GM12891 (cell line): Measurements from ENCODE around the gene HHAT.

Experiments
- PAX5 ChIP-seq: IDR thresholded peaks from 2 replicates; pipeline ENCODE4 v1.6.1; 2011; ENCODE audit warnings: low read length, moderate library complexity, mild to moderate bottlenecking; ENCODE audit not compliant: insufficient read depth, severe bottlenecking
- POLR2A ChIP-seq: IDR thresholded peaks from 2 replicates; pipeline ENCODE4 v1.6.1; 2011; ENCODE audit warnings: low read depth, low read length, control low read depth
- POLR2AphosphoS5 ChIP-seq: IDR thresholded peaks from 2 replicates; pipeline ENCODE4 v1.6.1; 2011; ENCODE audit warnings: low read depth, low read length, control low read depth
- POU2F2 ChIP-seq: IDR thresholded peaks from 2 replicates; pipeline ENCODE4 v1.6.1; 2011; ENCODE audit warnings: low read depth, mild to moderate bottlenecking, control low read depth, low read length, moderate library complexity
- SPI1 ChIP-seq: IDR thresholded peaks from 2 replicates; pipeline ENCODE4 v1.6.1; 2011; ENCODE audit warnings: low read depth, low read length, control low read depth
- TAF1 ChIP-seq: IDR thresholded peaks from 2 replicates; pipeline ENCODE4 v1.6.1; 2011; ENCODE audit warnings: low read depth, low read length, control low read depth

GRCh38 chr1:210361665-210362064 is 33.0 kb downstream of the HHAT start:
- TF ChIP-seq POLR2A (no peak), POLR2AphosphoS5 (no peak), PAX5 (no peak), SPI1 (no peak), TAF1 (no peak), POU2F2 (no peak)
